Measurements from ENCODE around the gene SLC2A3.
"Not testable (repeated sequence)": the region's sequence is repeated elsewhere in the genome, so short reads cannot be mapped to it uniquely, and the experiment has no call there.

SLC2A3 gene

GRCh38 chr12:7918268-7918590, 17.8 kb downstream of the SLC2A3 start:
- not testable (repeated sequence) for DNase-seq (ENCODE audit: insufficient read length, low spot score); FAIRE-seq

GRCh38 chr12:7917392-7918267, 18.4 kb downstream of the SLC2A3 start:
- FAIRE-seq (no peak), DNase-seq (ENCODE audit: insufficient read length, low spot score) (no peak)

GRCh38 chr12:7916936-7917335, 19.1 kb downstream of the SLC2A3 start:
- FAIRE-seq (no peak), DNase-seq (ENCODE audit: insufficient read length, low spot score) (no peak)

- no peak for FAIRE-seq
- DNase-seq (ENCODE audit: insufficient read length, low spot score), result no peak
Measured at GRCh38 chr12:7915661-7916403, 20.2 kb downstream of the SLC2A3 start.

GRCh38 chr12:7910106-7910505, 25.9 kb downstream of the SLC2A3 start:
- not testable (repeated sequence) for FAIRE-seq; DNase-seq (ENCODE audit: insufficient read length, low spot score)

- DNase-seq (ENCODE audit: insufficient read length, low spot score) (no peak), FAIRE-seq (no peak)
Measured at GRCh38 chr12:7907009-7907408, 29.0 kb downstream of the SLC2A3 start.

- not testable (repeated sequence) for FAIRE-seq; DNase-seq (ENCODE audit: insufficient read length, low spot score)
Measured at GRCh38 chr12:7906303-7906702, 29.7 kb downstream of the SLC2A3 start.

GRCh38 chr12:7905600-7906125, 30.3 kb downstream of the SLC2A3 start:
- not testable (repeated sequence) for FAIRE-seq; DNase-seq (ENCODE audit: insufficient read length, low spot score)

- FAIRE-seq (no peak), DNase-seq (ENCODE audit: insufficient read length, low spot score) (no peak)
Measured at GRCh38 chr12:7905071-7905470, 30.9 kb downstream of the SLC2A3 start.

- DNase-seq (ENCODE audit: insufficient read length, low spot score); FAIRE-seq: not testable (repeated sequence)
Measured at GRCh38 chr12:7902416-7902815, 33.6 kb downstream of the SLC2A3 start.

GRCh38 chr12:7899755-7900154, 36.2 kb downstream of the SLC2A3 start:
- FAIRE-seq (no peak), DNase-seq (ENCODE audit: insufficient read length, low spot score) (no peak)

- not testable (repeated sequence) for FAIRE-seq; DNase-seq (ENCODE audit: insufficient read length, low spot score)
Measured at GRCh38 chr12:7896726-7897125, 39.3 kb downstream of the SLC2A3 start.

GRCh38 chr12:7892186-7892980, 43.6 kb downstream of the SLC2A3 start:
- no peak for FAIRE-seq
- DNase-seq (ENCODE audit: insufficient read length, low spot score), result no peak

GRCh38 chr12:7884689-7885088, 51.3 kb downstream of the SLC2A3 start:
- DNase-seq (ENCODE audit: insufficient read length, low spot score) (no peak), FAIRE-seq (no peak)

GRCh38 chr12:7881736-7882120, 54.3 kb downstream of the SLC2A3 start:
- FAIRE-seq; DNase-seq (ENCODE audit: insufficient read length, low spot score): not testable (repeated sequence)

- not testable (repeated sequence) for DNase-seq (ENCODE audit: insufficient read length, low spot score); FAIRE-seq
Measured at GRCh38 chr12:7880952-7881735, 54.8 kb downstream of the SLC2A3 start.

GRCh38 chr12:7879246-7879645, 56.7 kb downstream of the SLC2A3 start:
- DNase-seq (ENCODE audit: insufficient read length, low spot score) (no peak), FAIRE-seq (no peak)

GRCh38 chr12:7877420-7877819, 58.6 kb downstream of the SLC2A3 start:
- no peak for FAIRE-seq
- no peak for DNase-seq (ENCODE audit: insufficient read length, low spot score)

GRCh38 chr12:7872566-7873319, 63.2 kb downstream of the SLC2A3 start, which contains the start of gene SLC2A14:
Gene SLC2A14, minus strand, starts transcription at chr12:7872915. Its CDS starts 3,035 bp downstream, at chr12:7869880.
- FAIRE-seq, result no peak
- DNase-seq (ENCODE audit: insufficient read length, low spot score), result no peak
